ENCODE results near the gene NAXE.

DNA sequence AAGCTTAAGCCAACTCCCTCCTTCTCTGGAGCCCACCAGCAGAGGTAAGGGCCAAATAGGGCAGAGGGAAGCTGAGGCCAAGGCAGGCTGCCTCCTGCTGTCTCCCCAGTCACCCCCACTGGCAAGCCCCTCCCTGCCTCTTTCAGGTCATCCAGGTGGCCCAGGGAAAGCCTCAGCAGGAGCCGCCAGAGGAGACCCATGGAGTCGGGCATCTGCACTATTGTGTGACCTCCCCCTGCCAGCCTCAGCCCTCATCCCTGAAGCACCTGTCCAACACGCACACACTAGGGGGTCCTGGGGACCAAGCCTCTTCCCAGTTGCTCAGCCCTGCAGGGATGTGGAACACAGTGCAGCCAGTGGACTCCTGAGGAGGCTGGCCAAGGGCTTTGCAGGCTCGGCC lies 5.3 kb upstream of the NAXE start:
- TF ChIP-seq, protein P1, sequence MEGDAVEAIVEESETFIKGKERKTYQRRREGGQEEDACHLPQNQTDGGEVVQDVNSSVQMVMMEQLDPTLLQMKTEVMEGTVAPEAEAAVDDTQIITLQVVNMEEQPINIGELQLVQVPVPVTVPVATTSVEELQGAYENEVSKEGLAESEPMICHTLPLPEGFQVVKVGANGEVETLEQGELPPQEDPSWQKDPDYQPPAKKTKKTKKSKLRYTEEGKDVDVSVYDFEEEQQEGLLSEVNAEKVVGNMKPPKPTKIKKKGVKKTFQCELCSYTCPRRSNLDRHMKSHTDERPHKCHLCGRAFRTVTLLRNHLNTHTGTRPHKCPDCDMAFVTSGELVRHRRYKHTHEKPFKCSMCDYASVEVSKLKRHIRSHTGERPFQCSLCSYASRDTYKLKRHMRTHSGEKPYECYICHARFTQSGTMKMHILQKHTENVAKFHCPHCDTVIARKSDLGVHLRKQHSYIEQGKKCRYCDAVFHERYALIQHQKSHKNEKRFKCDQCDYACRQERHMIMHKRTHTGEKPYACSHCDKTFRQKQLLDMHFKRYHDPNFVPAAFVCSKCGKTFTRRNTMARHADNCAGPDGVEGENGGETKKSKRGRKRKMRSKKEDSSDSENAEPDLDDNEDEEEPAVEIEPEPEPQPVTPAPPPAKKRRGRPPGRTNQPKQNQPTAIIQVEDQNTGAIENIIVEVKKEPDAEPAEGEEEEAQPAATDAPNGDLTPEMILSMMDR (IDR thresholded peaks at IDR 0.05) = no peak
- no peak for TF ChIP-seq EP300 (IDR thresholded peaks at IDR 0.05)
